Tibial artery (tissue), 4 donors: ENCODE results near the gene B3GNT8.
"Not testable (repeated sequence)": the region's sequence is repeated elsewhere in the genome, so short reads cannot be mapped to it uniquely, and the experiment has no call there.

Experiments
- DNase-seq, 2 donors: peaks; one replicate each; pipeline ENCODE4 v3.0.0-alpha.2; 2019
- H3K27ac ChIP-seq, 2 donors: fragments of 200-600 bp; sonication (generic) in 1 of 2; 1 replicate in 1 of 2; 2 replicates in 1 of 2; pipeline ENCODE4 v1.5.1; 2018 to 2019; ENCODE audit warnings: mild to moderate bottlenecking in 1 of 2
- H3K27me3 ChIP-seq, 2 donors: fragments of 200-600 bp; sonication (generic) in 1 of 2; one replicate each; pipeline versions ENCODE4 v1.5.1 to v1.6.0; 2016 to 2019
- H3K36me3 ChIP-seq, 3 donors: fragments of 200-600 bp; sonication (generic) in 2 of 3; one replicate each; pipeline ENCODE4 v1.5.1; 2016 to 2019; ENCODE audit warnings: mild to moderate bottlenecking in 2 of 3
- H3K4me1 ChIP-seq, 4 donors: fragments of 200-600 bp; sonication (generic) in 2 of 4; 1 replicate in 3 of 4; 2 replicates in 1 of 4; pipeline ENCODE4 v1.5.1; 2016 to 2019
- H3K4me3 ChIP-seq, 2 donors: fragments of 200-600 bp; sonication (generic) in 1 of 2; 1 replicate in 1 of 2; 2 replicates in 1 of 2; pipeline ENCODE4 v1.5.1; 2018 to 2019; ENCODE audit warnings: mild to moderate bottlenecking in 2 of 2
- H3K9me3 ChIP-seq, 3 donors: fragments of 200-600 bp; sonication (generic) in 1 of 3; one replicate each; pipeline ENCODE4 v1.5.1; 2016 to 2019
- CTCF ChIP-seq, 2 experiments: fragments of 200-600 bp in 1 of 2; fragments of 450-650 bp in 1 of 2; IDR thresholded peaks; one replicate each; pipeline ENCODE4 v1.5.1; 2017 to 2019; ENCODE audit warnings: antibody characterized with exemption in 2 of 2, mild to moderate bottlenecking in 1 of 2, moderate library complexity in 1 of 2
- intact Hi-C: fragments of 100-400 bp; cut with DNase I; formaldehyde crosslinking; loops from one replicate; pipeline ENCODE4 v1.15.0; 2023; ENCODE audit warnings: low total_unique reads

B3GNT8 gene

GRCh38 chr19:41439441-41440222 is 12.5 kb upstream of the B3GNT8 start, which contains the start of gene DMAC2:
DMAC2 (minus strand) TSS chr19:41439912; CDS start chr19:41439899, 13 bp downstream.
- Histone ChIP-seq H3K4me1 (peaks cover 0 to 9% (median 6%) of the 10 kb centered on the region in 4 donors), H3K27ac (peak within 1 kb of the TSS; percentile 79 to 88), H3K9me3 (no peaks in the 10 kb centered on the region), H3K4me3 (peak within 1 kb of the TSS; percentile 65 to 66), H3K27me3 (peaks cover 0 to 23% of the 10 kb centered on the region in 2 donors), H3K36me3 (peaks cover 0 to 30% (median 0%) of the 10 kb centered on the region in 3 donors)
- TF ChIP-seq CTCF (IDR thresholded peaks at IDR 0.05): peak; percentile 33 to 35
- intact Hi-C loops: no loop called here
- DNase-seq: peak; percentile 98 to 99

GRCh38 chr19:41437944-41438574 is 10.9 kb upstream of the B3GNT8 start:
- intact Hi-C loops: no loop called here
- H3K4me1 ChIP-seq: peaks cover 0 to 9% (median 6%) of the 10 kb centered on the region in 4 donors
- no peak for TF ChIP-seq CTCF (IDR thresholded peaks at IDR 0.05)

DNA sequence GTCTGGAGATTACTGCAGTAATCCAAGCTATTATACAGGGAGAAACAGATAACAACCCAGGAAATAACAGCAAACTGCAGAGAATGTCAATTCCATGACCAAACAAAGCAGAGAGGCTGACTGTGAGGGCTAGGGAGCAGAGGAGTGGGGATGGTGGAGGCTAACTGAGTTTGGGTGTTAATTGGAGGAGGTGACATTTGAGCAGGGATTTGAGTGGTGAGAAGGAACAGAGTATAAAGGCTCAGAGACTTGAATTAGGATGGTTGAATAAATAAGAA is 9.4 kb upstream of the B3GNT8 start:
- no peak overlapping the region for H3K27ac ChIP-seq
- peaks cover 0 to 9% (median 6%) of the 10 kb centered on the region in 4 donors for H3K4me1 ChIP-seq
- intact Hi-C loops: no loop called here
- no peak for DNase-seq
- H3K27me3 ChIP-seq: peaks cover 0 to 5% of the 10 kb centered on the region in 2 donors
- no peak for TF ChIP-seq CTCF (IDR thresholded peaks at IDR 0.05)
- H3K4me3 ChIP-seq: no peak overlapping the region
- H3K9me3 ChIP-seq: no peaks in the 10 kb centered on the region
- peaks cover 13 to 49% (median 24%) of the 10 kb centered on the region in 3 donors for H3K36me3 ChIP-seq

More at GRCh38 chr19:41437944-41438574, 10.9 kb upstream of the B3GNT8 start:
- H3K9me3 ChIP-seq: no peaks in the 10 kb centered on the region
- H3K27ac ChIP-seq: no peak overlapping the region
- peaks cover 0 to 19% of the 10 kb centered on the region in 2 donors for H3K27me3 ChIP-seq
- no peak for DNase-seq
- peaks cover 4 to 34% (median 9%) of the 10 kb centered on the region in 3 donors for H3K36me3 ChIP-seq
- H3K4me3 ChIP-seq: no peak overlapping the region

GRCh38 chr19:41435936-41436673 is 8.9 kb upstream of the B3GNT8 start:
- Histone ChIP-seq H3K27ac (no peak overlapping the region), H3K4me3 (no peak overlapping the region), H3K4me1 (peaks cover 0 to 9% (median 6%) of the 10 kb centered on the region in 4 donors), H3K9me3 (no peaks in the 10 kb centered on the region), H3K27me3 (no peaks in the 10 kb centered on the region), H3K36me3 (peaks cover 14 to 54% (median 27%) of the 10 kb centered on the region in 3 donors)
- DNase-seq: no peak
- intact Hi-C loops: no loop called here
- no peak for TF ChIP-seq CTCF (IDR thresholded peaks at IDR 0.05)

- H3K4me1 ChIP-seq, H3K9me3 ChIP-seq, H3K27me3 ChIP-seq, H3K4me3 ChIP-seq, H3K27ac ChIP-seq, intact Hi-C loops: not testable (repeated sequence)
- peak in 1 of 2 donors; percentile 46 for DNase-seq
- H3K36me3 ChIP-seq: peaks cover 14 to 59% (median 27%) of the 10 kb centered on the region in 3 donors
These were observed 8.2 kb upstream of the B3GNT8 start for GRCh38 chr19:41435376-41435775.
